Stimulated activated CD4-positive, alpha-beta T cell treated with anti-CD3 and anti-CD28 coated beads, Interleukin-1b, Interleukin-23, amount 100 ng/mL, for 4 hours (primary cell): Measurements from ENCODE around the gene MBD5.

Experiments used
- DNase-seq, 2 donors: peaks; one replicate each; pipeline ENCODE4 v3.0.0-alpha.2; 2020; ENCODE audit warnings: low read depth in 2 of 2

Gene MBD5

GRCh38 chr2:148122788-148123187, 101.9 kb downstream of the MBD5 start:
- DNase-seq, result no peak

- DNase-seq, result no peak
Observed at GRCh38 chr2:148124271-148124670, 103.4 kb downstream of the MBD5 start.

GRCh38 chr2:148130581-148130980, 109.7 kb downstream of the MBD5 start:
- no peak for DNase-seq

- no peak for DNase-seq
Observed at GRCh38 chr2:148132412-148132811, 111.5 kb downstream of the MBD5 start.

- no peak for DNase-seq
Observed at GRCh38 chr2:148135705-148136104, 114.8 kb downstream of the MBD5 start.

GRCh38 chr2:148136441-148136840, 115.5 kb downstream of the MBD5 start:
- DNase-seq, result no peak

- DNase-seq, result no peak
Observed at GRCh38 chr2:148161909-148162435, 141.1 kb downstream of the MBD5 start.

- no peak for DNase-seq
Observed at GRCh38 chr2:148162871-148163270, 142.0 kb downstream of the MBD5 start.

GRCh38 chr2:148165975-148166374, 145.1 kb downstream of the MBD5 start:
- DNase-seq, result no peak

GRCh38 chr2:148167241-148167766, 146.4 kb downstream of the MBD5 start:
- no peak for DNase-seq

- no peak for DNase-seq
Observed at GRCh38 chr2:148167855-148168254, 147.0 kb downstream of the MBD5 start.

GRCh38 chr2:148172131-148172753, 151.4 kb downstream of the MBD5 start:
- DNase-seq, result no peak

- no peak for DNase-seq
Observed at GRCh38 chr2:148173168-148173567, 152.3 kb downstream of the MBD5 start.

- no peak for DNase-seq
Observed at GRCh38 chr2:148177559-148177958, 156.7 kb downstream of the MBD5 start.

- no peak for DNase-seq
Observed at GRCh38 chr2:148179724-148180123, 158.8 kb downstream of the MBD5 start.

GRCh38 chr2:148184976-148185375, 164.1 kb downstream of the MBD5 start:
- no peak for DNase-seq

- DNase-seq, result no peak
Observed at GRCh38 chr2:148194882-148195281, 174.0 kb downstream of the MBD5 start.

- peak; percentile 4 to 24 for DNase-seq
Observed at GRCh38 chr2:148201075-148202004, 180.4 kb downstream of the MBD5 start.

GRCh38 chr2:148202237-148202636, 181.3 kb downstream of the MBD5 start:
- DNase-seq, result no peak

- DNase-seq, result no peak
Observed at GRCh38 chr2:148207111-148207510, 186.2 kb downstream of the MBD5 start.

- no peak for DNase-seq
Observed at GRCh38 chr2:148209603-148210002, 188.7 kb downstream of the MBD5 start.

- DNase-seq, result no peak
Observed at GRCh38 chr2:148218326-148219075, 197.6 kb downstream of the MBD5 start.
